Measurements from ENCODE around the gene SBNO2.

The SBNO2 gene

DNA sequence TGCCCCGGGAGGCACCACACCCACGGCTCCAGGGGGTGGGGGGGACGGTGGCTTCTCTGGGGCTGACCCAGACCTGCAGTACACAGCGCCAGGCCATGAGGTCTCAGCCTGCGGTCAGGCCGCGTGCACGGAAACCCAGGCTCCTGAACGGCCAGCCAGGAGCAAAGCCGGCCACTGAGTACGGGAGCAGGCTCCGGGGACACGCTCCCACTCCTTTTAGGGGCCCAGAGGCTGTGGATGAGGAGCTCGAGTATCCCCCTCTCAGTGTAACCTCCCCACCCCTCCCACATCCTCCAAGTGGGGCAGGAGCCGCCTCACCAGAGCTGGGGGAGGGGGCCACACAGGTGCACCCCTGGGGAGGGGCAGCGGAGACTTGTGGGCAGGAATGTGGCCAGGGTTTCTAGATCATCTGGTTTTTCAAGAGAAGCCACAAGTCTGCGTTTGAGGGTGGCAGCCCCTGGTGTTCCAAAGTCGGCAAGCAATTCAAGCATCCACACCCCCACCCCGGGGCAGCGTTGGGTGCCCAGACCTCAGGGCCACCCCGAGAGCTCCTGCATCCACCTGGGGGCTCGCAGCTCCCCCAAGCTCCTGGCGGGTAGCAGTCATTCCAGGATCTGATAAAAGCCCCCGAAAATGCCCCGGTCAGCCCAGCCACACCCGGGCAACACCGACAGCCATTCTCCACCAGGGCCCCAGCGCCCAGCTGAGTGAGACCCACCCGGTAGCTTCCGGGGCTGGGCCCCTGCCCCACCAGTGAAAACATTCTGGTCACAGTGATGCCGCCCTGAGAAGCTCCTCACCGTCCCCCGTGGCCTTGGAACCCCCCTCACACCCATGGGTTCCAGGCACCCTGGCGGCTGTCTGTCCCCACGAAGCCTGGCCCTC is 6.1 kb downstream of the SBNO2 start:
- no peak for DNase-seq

DNA sequence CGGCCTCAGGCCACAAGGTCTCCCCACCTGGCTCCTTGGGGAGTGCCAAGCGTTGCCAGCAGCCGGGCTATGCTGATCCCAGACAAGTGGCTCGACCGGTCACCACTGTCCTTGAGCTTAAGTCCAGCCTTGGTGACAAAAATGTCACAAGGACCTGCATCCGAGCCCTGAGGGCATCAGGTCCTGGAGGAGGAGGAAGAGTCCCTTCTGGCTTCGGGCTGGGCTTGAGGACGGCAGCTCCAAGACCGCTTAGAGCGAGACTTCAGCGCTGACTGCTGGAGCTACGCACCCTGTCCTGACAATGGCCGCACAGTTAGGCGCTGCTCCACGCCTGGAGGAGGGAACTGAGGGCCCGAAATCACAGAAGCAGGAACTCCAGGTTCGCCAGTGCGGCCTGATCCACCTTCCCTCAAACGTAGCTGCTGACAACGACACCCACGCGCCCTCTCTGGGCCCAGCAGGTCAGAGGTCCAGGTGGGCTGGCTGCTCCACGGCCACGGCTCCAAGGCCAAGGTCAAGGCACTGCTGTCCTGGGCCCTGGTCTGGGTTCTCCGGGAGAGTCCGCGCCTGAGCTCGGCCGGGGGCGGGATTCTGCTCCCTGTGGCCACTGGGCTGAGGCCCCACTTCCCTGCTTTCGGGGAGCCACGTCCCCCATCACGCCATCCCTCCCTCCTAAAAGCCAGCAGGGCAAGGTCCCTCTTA is 7.0 kb downstream of the SBNO2 start:
- DNase-seq: no peak

DNA sequence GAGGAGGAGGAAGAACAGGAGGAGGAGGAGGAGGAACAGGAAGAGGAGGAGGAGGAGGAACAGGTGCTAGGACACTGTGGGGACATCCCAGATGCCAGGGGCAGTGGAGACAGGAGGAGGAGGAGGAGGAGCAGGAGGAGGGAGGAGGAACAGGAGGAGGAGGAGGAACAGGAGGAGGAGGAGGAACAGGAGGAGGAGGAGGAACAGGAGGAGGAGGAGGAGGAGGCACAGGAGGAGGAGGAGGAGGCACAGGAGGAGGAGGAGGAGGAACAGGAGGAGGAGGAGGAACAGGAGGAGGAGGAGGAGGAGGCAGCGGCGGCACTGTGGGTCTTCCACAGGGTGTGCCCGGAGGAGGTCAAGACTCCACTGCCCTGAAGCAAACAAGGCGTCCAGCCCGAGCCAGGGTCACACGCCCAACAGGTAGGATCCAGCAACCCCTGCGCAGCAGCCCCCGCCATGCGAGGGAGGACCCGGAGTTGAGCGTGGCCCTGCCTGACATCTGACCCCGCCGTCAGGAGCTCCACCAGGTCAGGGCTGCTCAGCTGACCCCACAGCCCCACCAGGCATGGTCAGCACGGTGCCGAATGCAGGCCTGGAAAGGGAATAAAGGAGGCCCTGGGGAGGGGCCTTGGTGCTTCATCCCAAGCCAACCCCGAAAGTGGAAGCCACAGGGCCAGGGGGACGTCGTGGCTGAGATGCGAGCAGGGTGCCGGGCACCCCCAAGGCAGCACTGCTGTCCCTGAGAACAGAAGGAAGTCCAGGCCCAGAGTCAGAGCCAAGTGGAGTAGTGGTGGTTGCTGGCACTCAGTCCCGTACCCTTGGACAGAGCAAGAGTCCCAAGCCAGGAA is 9.2 kb downstream of the SBNO2 start:
- DNase-seq: no peak

DNA sequence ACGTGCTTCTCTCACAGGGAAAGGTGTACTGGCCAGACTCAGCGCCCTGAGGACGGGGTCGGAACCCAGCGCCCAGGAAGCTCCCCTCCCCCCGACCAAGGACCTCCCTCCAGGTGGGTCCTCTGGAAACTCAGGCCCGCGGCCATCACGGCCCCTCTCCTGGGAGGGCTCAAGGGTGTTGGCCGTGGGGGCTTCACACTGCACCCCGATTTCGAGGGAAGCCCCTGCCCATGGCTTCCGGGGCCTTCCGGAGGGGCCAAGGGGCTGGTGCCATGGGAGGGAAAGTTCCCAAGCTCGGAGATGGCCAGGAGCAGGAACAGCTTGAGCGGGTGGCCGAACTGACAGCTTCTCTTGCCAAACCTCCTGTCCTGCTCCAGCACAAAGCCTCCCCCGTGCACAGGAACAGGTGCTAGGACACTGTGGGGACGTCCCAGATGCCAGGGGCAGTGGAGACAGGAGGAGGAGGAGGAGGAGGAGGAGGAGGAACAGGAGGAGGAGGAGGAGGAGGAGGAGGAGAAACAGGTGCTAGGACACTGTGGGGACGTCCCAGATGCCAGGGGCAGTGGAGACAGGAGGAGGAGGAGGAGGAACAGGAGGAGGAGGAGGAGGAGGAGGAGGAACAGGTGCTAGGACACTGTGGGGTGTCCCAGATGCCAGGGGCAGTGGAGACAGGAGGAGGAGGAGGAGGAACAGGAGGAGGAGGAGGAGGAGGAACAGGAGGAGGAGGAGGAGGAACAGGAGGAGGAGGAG is 10.0 kb downstream of the SBNO2 start:
- DNase-seq: no peak

DNA sequence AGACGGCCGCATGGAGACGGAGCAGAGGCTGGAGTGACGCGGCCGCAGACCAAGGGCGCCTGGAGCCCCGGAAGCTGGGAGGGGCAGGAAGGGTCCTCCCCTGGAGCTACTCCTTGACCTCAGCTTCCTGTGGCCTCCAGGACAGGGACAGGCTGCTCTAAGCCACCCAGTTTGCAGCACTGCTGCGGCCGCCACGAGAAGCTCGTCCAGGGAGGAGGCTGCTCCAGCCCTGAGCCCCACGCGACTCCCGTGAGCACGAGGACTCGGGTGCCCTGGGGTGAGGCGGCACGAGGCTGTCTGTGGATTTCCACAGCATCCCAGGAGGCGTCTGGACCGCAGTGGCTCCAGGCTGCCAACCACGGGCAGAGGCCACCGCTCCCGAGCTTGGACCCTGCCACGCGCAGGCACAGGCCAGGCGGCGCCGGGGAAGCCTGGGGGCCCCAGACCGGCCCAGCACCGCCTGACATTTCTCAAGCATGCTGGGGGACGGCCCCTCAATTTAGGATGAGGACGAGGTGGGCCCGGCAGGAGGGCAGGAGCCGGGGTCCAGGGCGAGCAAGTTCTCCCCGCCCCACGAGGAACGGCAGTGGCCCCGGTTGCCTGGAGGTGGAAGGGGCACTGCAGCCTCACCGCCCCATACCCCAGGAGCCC is 10.7 kb downstream of the SBNO2 start:
- DNase-seq: no peak

DNA sequence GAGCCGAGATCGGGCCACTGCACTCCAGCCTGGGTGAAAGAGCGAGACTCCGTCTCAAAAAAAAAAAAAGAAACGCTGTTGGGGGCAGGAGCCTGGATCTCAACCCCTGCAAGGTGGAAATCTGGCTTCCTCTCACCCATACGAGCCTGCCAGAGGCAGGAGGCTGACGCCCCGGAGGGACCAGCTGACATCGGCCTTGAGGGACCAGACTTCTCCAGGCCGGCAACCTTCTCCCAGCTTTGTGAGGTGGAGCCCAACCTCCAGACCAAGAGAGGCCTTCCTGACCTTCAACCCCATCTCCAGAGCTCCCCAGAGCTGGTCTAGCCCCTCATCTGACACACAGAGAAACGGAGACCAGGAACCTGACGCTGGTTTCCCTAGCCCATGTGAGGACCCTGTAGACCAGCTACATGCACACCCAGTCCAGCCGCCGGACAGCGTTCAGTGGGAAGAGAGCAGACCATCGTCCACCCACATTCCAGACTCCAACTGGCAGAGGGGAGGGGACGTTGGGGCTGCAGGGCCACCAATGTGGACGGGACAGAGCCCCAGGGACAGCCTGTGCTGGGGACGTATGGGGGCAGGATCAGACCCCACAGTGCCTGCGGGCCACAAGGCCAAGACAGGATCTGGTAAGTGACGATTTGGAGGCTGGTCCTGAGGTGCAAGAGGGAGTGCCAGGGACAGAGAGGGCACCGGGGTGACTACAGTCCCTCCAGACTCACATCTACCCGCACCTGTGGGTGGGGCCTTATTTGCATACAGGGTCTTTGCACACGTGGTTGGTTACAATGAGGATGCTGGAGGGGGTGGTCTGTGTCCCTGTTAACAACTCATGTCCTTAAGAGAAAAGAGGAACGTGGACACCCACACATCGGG is 11.4 kb downstream of the SBNO2 start:
- DNase-seq: no peak

DNA sequence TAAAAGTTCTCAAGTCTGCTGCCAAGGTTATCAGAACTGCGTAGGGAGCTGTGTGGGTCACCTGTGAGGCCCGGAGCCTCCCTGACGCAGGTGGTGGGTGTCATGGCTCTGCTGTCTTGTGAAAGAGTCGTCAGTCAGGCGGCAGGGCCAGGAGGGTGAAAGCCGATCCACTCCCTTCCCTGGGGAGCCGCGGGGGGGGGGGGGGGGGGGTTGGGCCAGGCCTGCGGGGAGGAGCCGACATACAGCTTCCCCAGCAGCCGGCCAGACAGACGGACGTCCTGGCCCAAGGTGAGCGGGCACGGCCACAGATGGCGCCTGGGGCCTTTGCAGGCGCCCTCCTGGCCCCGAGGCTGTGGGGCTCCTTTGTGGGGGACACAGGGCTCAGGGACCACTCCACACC is 12.4 kb downstream of the SBNO2 start:
- no peak for DNase-seq

DNA sequence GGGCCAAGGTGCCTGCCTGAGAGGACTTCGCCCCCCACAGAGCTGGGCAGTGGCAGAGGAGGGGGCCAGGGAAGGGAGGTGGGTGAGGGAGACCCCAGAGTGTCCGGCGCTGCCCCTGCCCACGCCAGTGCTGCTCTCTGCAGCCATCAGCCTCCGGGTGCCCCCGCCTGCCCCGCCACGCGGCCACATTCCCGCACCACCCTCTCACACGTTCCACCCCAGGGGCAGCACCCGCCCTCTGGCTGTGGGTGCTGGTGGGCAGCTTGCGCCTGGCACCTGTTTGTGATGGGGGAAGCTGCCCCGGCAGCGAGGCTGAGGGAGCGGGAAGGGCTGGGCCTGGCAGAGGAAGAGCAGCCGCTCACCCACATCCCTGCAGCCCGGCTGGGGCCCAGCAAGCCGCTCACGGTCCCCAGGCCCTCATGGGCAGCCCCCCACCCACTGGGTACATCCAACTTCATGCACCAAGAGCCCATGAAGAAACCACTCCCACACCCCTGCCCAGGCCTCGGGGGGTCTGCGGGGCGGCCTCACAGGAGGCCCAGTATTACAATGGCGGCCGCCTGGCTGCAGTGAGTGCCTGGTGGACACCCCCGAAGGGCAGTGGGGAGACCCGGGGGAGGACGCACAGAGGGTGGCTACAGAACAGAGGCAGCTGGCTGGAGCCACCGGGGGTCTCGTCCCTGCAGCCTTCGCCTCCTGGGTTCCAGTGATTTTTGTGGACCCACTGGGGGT is 14.0 kb downstream of the SBNO2 start:
- DNase-seq: no peak

DNA sequence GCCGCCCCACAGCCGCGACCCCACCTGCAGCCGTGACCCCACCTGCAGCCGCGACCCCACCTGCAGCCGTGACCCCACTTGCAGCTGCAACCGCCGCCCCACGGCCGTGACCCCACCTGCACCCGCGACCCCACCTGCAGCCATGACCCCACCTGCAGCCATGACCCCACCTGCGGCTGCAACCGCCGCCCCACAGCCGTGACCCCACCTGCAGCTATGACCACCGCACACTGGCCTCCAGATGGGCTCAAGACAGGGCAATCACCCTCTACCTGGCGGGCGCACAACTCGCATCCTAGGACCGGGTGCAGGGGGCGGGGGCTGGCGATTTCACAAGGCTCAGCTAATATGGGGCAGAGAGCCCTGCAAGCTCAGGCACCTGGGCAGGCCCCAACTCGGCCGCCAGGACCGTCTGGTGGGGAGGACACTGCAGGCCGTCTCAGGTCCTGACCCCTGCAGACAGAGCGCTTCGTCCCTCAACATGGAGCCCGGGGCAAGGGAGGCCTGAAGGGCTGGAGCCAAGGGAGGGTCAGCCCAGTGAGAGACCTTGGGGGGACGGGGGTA is 15.1 kb downstream of the SBNO2 start:
- no peak for DNase-seq

DNA sequence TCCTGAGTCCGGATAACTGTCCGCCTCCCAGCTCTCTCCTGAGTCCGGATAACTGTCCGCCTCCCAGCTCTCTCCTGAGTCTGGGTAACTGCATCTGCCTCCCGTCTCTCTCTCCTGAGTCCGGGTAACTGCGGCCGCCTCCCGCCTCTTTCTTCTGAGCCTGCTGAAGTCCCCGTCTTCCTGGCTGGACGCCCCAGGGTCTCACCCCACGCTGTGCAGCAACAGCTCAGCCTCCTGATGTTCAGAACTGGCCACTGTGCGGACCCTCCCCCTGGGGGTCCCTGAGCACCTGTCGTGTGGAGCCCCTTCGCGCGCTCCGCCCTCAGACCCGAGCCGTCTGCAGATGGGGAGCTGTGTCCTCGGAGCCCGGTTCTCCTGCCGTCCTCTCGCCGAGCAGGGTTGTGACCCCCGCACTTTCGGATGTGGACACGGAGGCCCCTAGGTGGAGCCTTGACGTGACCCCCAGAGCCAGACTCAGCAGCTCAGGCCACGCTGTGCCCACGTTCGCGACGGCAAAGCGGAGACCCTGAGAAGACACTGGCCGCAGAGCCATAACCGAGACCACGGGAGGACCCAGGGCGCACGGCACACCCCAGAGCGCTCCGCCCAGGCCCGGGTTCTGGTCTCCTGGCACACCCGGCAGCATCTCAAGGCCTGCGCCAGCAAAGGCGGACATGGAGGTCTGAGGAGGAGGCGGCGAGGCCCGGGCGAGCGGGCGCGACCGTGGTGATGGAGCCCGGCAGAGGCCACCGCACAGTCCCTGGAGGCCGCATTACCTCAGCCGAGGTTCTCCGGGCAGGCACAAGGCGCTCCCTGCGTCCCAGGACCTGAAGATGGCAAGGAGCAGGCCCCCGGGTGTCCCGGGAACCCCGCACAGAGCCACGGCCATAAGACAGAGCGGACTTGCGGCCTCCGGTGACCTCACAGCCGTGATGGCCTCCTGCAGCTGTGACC is 15.9 kb downstream of the SBNO2 start:
- no peak for DNase-seq

DNA sequence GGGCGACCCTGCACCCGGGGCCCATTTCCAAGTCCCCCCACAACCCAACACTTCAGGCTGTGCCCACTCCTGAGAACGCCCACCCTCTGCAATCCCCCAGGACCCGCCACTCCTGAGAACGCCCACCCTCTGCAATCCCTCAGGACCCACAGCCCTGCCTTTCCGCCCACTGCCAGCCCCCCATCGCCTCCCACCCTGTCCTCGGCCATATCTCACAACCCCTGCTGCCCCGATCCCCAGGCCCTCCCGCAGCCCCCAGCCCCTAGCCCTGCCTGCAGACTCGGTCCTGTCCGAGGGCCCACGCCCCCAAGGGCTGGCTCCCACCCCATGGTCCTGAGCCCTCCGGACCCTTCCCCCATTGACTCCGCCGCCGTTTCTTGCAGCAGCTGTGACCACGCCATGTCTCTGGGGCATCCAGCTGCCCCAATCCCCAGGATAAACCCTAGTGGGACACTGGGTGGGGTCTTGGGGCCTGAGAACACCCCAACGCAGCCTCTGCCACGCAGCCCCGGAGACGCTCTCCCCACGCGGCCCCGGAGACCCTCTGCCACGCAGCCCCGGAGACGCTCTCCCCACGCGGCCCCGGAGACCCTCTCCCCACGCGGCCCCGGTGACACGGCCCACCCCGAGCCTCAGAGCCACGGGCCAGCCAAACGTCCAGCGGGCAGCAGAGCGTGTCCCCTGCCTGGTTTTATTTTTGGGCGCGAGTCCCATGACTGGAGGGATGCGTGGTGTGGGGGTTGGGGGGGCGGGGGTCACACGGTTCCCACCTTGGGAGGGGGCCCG is 17.0 kb downstream of the SBNO2 start:
- DNase-seq: no peak

DNA sequence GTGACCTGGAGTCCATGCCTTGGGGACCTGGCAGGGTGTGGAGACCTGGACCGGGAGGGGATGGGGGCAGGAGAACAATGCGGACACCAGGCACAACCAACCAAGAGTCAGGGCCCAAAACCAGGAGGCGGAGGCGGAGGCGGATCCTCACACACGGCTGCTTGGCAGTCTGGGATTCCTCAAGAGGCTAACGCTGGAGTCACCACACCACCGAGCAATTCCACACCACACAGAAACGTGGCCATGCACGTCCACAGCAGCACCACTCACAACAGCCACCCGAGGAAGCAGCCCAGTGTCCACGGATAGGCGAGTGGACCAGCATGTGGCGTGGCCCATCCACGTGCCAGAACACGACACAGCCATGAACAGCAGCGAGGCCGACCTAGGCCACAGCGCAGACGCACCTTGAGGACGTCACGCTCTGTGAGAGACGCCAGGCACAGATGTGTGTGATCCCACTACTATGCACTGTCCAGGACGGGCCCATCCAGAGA is 17.7 kb downstream of the SBNO2 start:
- no peak for DNase-seq

DNA sequence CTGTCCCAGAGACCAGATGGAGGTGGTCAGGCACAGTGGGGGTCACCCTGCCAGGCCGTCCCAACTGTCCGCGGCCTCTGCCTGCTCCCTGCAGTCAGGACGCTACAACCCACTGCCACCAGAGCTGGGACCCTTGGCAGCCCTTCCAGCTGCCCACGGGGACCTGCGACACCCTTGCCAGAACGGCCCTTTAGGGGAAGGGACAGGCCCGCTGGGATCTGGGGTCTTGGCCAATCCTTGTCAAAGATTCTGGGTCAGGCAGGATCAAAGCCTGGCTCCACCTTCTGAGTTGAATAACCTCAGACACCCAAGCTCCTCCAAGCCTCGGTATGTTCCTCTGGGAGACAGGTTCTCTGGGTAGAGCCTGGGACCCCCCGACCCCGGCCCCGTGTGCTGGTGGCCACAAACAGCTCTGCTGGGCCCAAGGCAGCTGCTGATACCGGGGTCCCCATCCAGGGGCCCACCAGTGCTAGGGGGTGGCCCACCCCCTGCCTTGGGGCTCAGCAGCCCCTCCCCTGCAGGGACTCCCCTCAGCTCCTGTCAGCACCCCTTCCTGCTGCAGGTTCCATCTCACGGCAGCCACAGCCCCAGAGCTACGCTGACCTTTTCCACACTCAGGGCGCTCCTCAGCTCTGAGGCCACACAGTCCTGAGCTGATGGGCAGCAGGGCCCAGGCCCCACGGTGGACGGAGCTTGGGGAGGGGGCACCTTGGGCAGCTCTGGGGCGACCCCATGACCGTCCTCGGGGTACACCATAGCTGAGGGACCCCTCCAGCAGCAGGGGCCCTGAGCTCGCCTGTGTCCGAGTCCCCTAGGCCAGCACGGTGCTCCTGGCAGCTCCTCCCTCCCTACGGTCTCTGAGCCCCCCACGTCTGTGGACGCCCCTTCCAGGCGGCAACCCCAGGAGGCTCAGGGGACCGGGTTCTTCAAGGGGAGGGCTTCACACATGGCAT is 18.4 kb downstream of the SBNO2 start:
- DNase-seq: no peak

DNA sequence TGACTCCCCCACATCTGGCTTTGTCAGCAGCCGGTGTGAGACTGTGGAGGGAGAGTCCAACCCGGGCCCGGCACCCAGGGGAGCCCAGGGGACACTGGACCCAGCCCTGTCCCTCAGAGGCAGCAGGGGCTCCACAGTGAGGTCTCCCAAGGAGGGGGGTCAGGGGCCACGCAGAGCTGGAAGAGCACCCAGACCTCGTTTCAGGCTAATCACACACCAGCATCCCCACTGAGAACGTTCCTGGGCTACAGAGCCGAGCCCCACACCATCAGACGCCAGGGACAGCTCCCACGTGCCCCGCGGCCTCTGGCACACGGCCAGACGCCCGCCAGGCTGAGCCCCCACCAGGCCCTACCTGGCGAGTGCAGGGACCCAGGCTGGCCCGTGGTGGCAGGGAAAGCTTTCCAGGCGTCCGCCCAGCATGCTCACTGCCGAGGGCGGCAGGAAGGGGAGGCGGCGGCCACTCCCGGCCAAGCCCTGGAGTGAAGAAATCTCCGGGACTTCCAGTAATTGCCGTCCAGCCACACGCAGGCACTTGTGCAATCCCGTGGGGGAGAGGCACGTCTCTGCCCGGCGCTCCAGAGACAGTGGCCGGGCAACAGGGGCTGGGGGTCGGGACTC is 19.2 kb downstream of the SBNO2 start:
- DNase-seq: no peak

DNA sequence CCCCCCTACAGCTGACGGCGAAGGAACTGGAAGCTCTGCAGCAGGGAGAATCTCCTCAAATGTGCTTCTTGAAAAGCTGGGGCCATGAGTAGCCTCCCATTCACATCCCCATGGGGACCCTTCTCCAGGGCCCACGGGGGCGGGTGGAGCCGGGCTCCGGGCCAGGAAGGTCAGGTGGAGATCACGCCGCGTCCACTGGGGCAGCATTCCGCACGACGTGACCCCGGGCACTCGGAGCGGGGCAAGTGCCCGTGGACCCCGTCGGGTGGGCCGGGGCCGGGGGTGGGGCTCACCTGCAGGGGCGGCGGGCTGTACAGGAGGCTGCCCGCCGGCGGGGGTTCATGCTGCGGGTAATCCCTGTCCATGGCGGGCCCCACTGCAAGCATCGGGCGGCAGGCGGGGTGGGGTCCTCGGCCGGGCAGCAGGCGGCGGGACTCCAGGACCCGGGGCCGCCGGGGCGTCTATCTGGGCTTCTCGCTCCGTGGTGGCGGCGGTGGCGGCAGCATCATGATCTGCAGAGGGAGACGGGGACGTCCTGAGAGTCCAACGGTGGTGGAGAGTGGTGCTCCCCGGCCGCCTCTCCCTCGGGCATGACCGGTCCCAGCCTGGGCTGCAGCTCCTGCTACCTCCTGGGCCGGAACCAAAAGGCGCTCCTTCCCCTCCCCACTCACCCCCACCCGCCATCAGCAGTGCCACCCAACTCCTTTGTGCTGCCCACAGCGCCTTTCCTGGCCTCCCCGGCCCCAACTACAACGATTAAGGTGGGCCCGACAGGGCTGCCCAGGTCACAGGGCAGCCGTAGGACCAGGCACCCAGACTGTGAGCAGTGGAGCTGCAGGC is 20.0 kb downstream of the SBNO2 start:
- DNase-seq: no peak
